ENCODE results near the gene KLHL22.

Gene KLHL22

DNA sequence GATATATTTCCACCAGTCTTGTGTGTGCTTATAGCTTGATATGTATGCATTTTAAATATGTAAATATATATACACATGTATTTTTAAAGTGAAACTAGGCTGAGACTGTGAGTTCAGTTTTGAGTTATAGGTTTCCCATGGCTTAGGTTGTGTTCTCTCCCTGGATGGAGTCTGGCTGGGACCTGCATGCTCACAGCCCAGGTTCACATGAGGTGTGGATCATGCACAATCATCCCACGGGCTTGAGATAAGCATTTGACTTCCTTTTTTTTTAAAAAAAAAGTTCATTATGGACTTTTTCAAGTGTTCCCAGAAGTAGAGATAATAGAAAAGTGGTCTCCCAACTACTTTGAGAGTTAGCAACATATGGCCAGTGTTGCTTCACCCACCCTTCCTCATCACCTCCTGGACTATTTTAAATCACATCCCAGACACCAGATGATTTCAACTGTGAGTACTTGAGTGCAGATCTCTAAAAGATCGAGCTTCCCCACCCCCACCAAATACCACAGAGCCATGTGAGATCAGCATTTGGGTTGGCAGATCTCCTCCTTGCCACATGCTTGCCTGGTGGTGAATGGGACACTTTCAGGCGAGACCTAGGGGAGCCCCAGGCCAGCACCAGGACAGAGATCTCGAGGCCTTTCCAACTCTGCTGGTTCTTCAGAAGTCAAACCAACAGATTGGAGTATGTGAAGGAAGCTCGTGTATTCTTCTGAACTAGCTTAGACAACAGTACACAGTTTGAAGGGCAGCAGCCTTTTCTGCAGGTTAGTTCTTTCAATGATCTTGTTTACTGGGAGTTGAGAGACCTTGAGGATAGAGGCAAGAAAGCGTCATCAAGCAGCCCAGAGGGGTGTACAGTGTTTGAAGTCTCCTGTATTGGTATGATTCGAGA is 27.7 kb upstream of the KLHL22 start:
- TF ChIP-seq, protein P1, sequence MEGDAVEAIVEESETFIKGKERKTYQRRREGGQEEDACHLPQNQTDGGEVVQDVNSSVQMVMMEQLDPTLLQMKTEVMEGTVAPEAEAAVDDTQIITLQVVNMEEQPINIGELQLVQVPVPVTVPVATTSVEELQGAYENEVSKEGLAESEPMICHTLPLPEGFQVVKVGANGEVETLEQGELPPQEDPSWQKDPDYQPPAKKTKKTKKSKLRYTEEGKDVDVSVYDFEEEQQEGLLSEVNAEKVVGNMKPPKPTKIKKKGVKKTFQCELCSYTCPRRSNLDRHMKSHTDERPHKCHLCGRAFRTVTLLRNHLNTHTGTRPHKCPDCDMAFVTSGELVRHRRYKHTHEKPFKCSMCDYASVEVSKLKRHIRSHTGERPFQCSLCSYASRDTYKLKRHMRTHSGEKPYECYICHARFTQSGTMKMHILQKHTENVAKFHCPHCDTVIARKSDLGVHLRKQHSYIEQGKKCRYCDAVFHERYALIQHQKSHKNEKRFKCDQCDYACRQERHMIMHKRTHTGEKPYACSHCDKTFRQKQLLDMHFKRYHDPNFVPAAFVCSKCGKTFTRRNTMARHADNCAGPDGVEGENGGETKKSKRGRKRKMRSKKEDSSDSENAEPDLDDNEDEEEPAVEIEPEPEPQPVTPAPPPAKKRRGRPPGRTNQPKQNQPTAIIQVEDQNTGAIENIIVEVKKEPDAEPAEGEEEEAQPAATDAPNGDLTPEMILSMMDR (IDR thresholded peaks at IDR 0.05; ENCODE audit: low read length, missing control alignments) = no peak
- peak; percentile 33 for DNase-seq (ENCODE audit: low read depth)
- no peak overlapping the region for H3K4me3 ChIP-seq (replicated peaks; ENCODE audit: low read depth, low read length)

DNA sequence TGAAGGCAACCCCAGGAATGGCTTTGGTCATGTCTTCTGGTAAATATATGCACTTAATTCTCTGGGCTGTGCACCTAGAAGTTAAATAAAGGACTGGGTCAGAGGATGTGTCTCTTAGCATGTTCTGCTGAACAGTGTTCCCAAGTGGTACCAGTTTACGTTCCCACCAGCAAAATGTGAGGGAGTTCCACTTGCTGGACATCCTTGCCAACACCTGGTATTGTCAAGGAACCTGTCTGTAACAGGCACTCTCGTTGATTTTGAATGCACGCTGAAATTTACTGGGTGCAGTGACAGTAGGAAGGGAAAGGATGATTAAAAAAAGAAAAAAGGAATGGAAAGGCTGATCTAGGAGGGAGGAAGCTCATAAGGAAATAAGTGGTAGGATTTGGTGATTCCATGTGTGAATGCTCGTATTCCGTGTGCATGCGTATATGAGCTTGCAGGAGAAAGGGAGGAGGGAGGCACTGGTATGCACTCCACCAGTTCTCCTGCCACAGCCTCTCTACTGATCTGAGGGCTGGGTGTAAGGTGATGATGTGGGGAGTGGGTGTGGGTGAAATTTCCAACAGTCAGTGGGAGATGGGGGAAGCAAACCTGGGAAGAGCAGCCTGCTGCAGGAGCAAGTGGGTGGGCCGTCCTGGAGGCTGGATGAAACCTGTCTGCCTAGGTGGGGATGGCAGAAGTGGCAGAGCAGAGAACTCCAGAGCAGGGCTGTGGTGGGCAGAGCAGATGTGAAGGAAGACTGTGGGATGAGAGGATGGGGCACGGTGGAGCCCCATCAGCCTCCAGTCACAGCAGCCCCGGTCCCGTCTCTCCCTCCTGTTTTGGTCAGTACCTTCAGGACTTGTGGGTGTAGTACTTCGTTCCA is 26.8 kb upstream of the KLHL22 start:
- H3K4me3 ChIP-seq (replicated peaks; ENCODE audit: low read depth, low read length) = no peak overlapping the region
- DNase-seq (ENCODE audit: low read depth) = no peak
- TF ChIP-seq, protein P1 (IDR thresholded peaks at IDR 0.05; ENCODE audit: low read length, missing control alignments) = no peak

DNA sequence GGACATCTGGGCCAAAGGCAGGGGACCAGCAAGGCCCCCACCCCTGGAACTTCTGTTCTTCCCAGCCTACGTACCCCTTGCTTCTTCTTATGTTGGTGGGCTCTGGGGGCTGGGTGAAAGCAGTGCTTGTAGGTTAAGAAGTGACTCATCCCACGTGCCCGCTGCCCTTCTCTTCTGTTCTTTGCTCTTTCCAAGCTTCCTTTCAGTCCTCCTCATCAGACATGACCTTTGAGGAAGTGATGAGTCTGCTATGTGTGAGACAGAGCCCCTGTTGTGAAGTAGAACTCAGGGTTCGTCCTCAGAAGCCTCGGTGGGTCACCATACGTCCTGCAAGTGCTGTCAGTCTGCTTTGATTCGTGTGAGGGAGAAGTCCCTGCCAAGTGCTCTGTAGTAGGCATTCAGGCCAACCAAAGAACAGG is 24.5 kb upstream of the KLHL22 start:
- H3K4me3 ChIP-seq (replicated peaks; ENCODE audit: low read depth, low read length) = no peak overlapping the region
- TF ChIP-seq, protein P1 (IDR thresholded peaks at IDR 0.05; ENCODE audit: low read length, missing control alignments) = no peak
- DNase-seq (ENCODE audit: low read depth) = peak; percentile 38

- TF ChIP-seq, protein P1 (IDR thresholded peaks at IDR 0.05; ENCODE audit: low read length, missing control alignments) = no peak
- H3K4me3 ChIP-seq (replicated peaks; ENCODE audit: low read depth, low read length) = no peak overlapping the region
- DNase-seq (ENCODE audit: low read depth) = no peak
Measured at GRCh38 chr22:20519558-20519957, 24.0 kb upstream of the KLHL22 start.

DNA sequence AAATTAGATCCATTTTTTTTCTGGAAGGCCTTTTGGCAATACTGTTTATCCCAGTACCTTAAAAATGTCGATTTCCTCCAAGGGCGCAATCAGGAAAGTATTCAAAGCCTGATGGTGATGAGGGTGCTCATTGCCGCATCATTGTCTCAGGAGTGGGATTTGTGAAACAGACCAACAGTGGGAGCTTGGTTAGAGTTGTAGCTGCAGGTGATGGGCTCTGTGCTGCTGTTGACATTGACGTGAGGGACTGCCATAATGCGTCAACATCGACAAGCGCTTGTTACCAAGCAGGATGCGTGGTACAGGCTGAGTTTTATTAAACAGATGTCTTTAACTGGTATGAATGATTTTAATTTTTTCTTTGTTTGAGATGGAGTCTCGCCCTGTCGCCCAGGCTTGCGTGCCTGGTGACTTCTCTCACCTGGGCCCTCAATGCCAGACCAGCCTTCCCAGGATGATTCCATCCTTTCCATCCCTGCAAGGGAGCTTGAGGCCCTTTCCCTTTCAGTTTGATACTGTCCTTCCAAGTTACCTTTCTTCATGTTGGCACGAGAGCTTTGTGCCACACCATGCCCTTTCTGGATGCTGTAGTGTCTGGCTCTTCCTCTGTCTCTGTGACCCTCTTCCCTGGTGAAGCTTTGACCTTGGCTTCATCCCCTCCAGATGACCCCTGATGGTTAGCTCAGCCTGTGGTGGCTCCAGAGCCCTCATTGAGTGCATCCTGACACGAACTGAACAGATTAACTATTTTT is 22.4 kb upstream of the KLHL22 start:
- DNase-seq (ENCODE audit: low read depth) = no peak
- no peak overlapping the region for H3K4me3 ChIP-seq (replicated peaks; ENCODE audit: low read depth, low read length)
- TF ChIP-seq, protein P1 (IDR thresholded peaks at IDR 0.05; ENCODE audit: low read length, missing control alignments) = no peak

DNA sequence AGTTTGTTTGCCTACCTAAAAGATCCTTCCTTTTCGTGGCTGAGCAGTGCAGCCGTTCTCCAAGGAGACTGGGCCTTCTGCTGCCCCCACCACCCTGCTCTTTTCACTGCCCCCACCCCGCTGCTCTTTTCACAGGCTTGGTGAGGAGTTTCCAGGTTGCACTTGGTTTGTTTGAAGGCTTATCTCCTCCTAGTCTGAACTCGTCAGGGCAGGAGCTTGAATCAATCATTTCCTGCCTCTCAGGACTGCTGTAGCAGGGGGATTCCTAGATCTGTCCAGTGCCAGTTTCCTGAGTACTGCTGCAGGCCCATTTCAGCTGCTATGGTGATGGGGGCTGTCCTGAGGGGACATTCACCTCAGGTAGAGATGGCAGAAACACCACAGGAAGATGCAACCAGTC is 21.8 kb upstream of the KLHL22 start:
- no peak for DNase-seq (ENCODE audit: low read depth)
- no peak overlapping the region for H3K4me3 ChIP-seq (replicated peaks; ENCODE audit: low read depth, low read length)
- TF ChIP-seq, protein P1 (IDR thresholded peaks at IDR 0.05; ENCODE audit: low read length, missing control alignments) = no peak

Measured in fibroblast of pulmonary artery (primary cell).